Activated CD4-positive, alpha-beta T cell treated with anti-CD3 and anti-CD28 coated beads for 36 hours (primary cell): ENCODE measurements around the gene LIPN. TPM values are rescaled to one million over a fixed set of nuclear protein-coding genes. Genes with fewer than 3 reads are reported as not detected.

ENCODE experiments used
- ATAC-seq: fragments of 200-7000 bp; cut with Tn5 transposase; one replicate; pipeline ENCODE4 v1.10.0; 2021; ENCODE audit warnings: mild to moderate bottlenecking, moderate library complexity
- CTCF ChIA-PET: fragments of 350-600 bp; sonication (Branson Sonifier 250); formaldehyde crosslinking; loops from one replicate; lab custom pipeline; 2021; ENCODE audit warnings: antibody characterized with exemption; lab: Charles Lee
- POLR2A ChIA-PET: fragments of 350-600 bp; sonication (Branson Sonifier 250); formaldehyde crosslinking; loops from one replicate; lab custom pipeline; 2021; ENCODE audit warnings: antibody characterized with exemption, inconsistent platforms; lab: Charles Lee
- DNase-seq: peaks from one replicate; pipeline ENCODE4 v3.0.0-alpha.2; 2020
- H3K27ac Mint-ChIP-seq: one replicate; pipeline ENCODE4 v1.8.0; 2021; ENCODE audit warnings: mixed read lengths
- H3K27me3 Mint-ChIP-seq: one replicate; pipeline ENCODE4 v1.8.0; 2021; ENCODE audit warnings: mixed read lengths
- H3K36me3 Mint-ChIP-seq: one replicate; pipeline ENCODE4 v1.8.0; 2021; ENCODE audit warnings: low read depth, mixed read lengths
- H3K4me1 Mint-ChIP-seq: one replicate; pipeline ENCODE4 v1.8.0; 2021; ENCODE audit warnings: mixed read lengths
- H3K4me3 Mint-ChIP-seq: one replicate; pipeline ENCODE4 v1.8.0; 2021; ENCODE audit warnings: mild to moderate bottlenecking, moderate library complexity, mixed read lengths
- H3K9me3 Mint-ChIP-seq: one replicate; pipeline ENCODE4 v1.8.0; 2021; ENCODE audit warnings: low read depth, mixed read lengths
- intact Hi-C, 2 experiments: fragments of 100-400 bp; cut with DNase I in 1 of 2; cut with micrococcal nuclease in 1 of 2; formaldehyde crosslinking; loops; one replicate each; pipeline versions ENCODE4 v1.14.2 to v1.15.1; 2022 to 2024; cut with DNase I, micrococcal nuclease
- total RNA-seq, 2 experiments: library from RNA; stranded (reverse); gene quantifications; one replicate each; pipeline ENCODE4 v1.2.3, GENCODE V29; 2021

LIPN gene
- total RNA-seq, 2 experiments from 2014 or later = not detected

DNA sequence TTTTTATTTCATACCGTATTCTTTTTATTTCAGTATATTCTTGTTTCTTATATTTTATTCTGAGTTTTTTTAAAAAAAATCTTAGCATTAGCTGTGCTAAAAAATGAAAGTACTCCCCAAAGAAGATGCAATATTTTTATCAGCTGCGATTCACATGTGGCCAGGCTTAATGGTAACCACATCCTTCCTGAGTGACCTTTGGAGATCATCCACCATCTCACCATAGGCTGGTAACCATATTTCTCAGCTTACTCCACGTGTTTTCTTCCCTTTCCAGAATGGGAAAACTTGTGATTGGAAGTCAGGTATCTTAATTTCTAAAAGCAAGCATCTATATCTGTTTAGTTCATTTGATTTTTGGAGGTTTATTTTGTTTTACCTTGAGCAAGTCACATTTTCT is 23.9 kb downstream of the LIPN start:
- POLR2A ChIA-PET = no interaction called here
- no peaks in the 10 kb centered on the region for H3K4me1 Mint-ChIP-seq
- intact Hi-C loops = no loop called here
- no peak overlapping the region for H3K27ac Mint-ChIP-seq
- no peaks in the 10 kb centered on the region for H3K9me3 Mint-ChIP-seq
- DNase-seq = no peak
- H3K4me3 Mint-ChIP-seq = no peak overlapping the region
- no peak for ATAC-seq
- CTCF ChIA-PET = no interaction called here
- H3K27me3 Mint-ChIP-seq = peaks cover 3% of the 10 kb centered on the region
- no peaks in the 10 kb centered on the region for H3K36me3 Mint-ChIP-seq

DNA sequence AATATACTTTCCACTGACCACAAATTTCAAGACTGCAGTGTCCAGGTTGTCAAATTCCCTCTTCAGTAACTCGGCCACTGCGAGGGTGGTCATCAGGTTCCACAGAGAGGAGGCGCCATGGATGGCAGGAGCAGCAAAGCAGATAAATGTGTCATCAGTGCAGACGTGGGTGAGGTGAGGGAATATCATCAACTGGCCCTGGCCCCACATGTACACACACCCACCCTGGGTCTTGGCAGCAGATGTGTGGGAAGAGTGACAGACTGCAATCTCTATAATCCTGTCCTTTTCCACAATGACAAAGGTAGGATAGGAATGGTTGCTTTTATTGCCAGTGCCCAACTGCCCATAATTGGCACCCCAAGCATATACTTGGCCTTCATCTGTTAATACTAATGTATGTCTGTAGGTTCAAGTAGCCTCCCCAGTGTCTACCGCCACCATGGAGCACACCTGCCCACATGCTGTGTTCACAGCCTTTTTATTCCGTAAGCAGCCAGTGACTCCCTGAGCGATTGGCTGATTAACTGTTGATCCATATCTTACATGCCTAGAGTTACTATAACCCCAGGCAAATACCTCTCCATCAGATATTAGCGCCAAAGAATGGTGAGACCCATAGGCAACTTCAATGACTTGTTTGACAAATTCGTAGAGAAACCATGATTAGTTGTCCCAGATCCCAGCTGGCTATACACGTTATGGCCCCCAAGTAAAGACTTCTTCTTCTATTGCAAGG is 26.4 kb downstream of the LIPN start:
- Mint-ChIP-seq H3K4me1 (no peaks in the 10 kb centered on the region), H3K27me3 (peaks cover 2% of the 10 kb centered on the region), H3K4me3 (no peak overlapping the region), H3K27ac (no peak overlapping the region), H3K36me3 (no peaks in the 10 kb centered on the region), H3K9me3 (no peaks in the 10 kb centered on the region)
- no peak for DNase-seq
- CTCF ChIA-PET = interaction anchor here (0.9 kb wide), 1 partner anchor 381 kb away, joined by 3 read pairs; no protein-coding TSS in a partner anchor
- POLR2A ChIA-PET = no interaction called here
- no peak for ATAC-seq
- intact Hi-C loops = no loop called here

- ChIA-PET CTCF (interaction anchor here (0.9 to 1.6 kb wide), 4 partner anchors 23 to 382 kb away, joined by 3 to 4 read pairs (median 3); no protein-coding TSS in a partner anchor), POLR2A (no interaction called here)
- no peak overlapping the region for H3K4me3 Mint-ChIP-seq
These were observed 27.6 kb downstream of the LIPN start for GRCh38 chr10:88787463-88787862.

DNA sequence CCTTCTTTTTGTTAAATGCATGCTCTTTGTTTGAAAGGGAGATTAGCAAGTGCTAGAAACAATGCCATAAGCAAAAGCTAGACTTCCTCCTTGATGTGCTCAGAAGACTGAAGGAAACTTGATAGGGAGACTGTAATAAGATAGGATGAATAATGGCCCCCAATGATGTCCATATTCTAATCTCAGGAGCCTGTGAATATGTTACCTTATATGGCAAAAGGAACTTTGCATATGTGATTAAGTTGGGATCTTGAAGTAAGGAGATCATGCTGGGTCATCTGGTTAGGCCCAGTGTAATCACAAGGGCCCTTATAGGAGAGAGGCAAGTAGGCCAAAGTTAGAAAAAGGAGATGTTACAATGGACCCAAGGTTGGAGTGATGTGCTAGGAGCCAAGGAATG is 29.1 kb downstream of the LIPN start:
- H3K4me3 Mint-ChIP-seq = no peak overlapping the region
- POLR2A ChIA-PET = no interaction called here
- CTCF ChIA-PET = no interaction called here
- H3K9me3 Mint-ChIP-seq = peaks cover 2% of the 10 kb centered on the region
- intact Hi-C loops = no loop called here
- no peaks in the 10 kb centered on the region for H3K36me3 Mint-ChIP-seq
- ATAC-seq (no peak), DNase-seq (no peak)
- H3K27me3 Mint-ChIP-seq = no peaks in the 10 kb centered on the region
- H3K27ac Mint-ChIP-seq = no peak overlapping the region
- H3K4me1 Mint-ChIP-seq = peaks cover 13% of the 10 kb centered on the region

More at GRCh38 chr10:88787463-88787862, 27.6 kb downstream of the LIPN start:
- Mint-ChIP-seq H3K36me3 (no peaks in the 10 kb centered on the region), H3K9me3 (no peaks in the 10 kb centered on the region), H3K27me3 (no peaks in the 10 kb centered on the region), H3K27ac (no peak overlapping the region), H3K4me1 (peaks cover under 1% of the 10 kb centered on the region)
- ATAC-seq (no peak), DNase-seq (no peak)
- intact Hi-C loops = no loop called here

DNA sequence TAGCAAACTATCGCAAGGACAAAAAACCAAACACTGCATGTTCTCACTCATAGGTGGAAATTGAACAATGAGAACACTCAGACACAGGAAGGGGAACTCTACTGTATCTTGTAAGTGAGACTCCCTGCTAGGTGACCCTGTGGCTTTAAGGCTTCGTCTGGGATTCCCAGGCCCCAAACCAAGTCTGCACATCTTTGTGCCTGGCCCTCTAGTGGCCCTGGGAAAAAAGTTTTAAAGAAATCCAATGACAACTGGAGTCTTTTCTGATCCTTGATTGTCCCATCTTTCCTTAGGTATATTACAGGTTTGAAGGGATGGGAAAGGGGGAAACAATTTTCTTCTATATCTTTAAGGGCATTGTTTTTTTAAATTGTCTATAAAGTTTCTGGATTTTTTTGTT is 32.1 kb downstream of the LIPN start:
- ATAC-seq (no peak), DNase-seq (peak; percentile 26)
- H3K9me3 Mint-ChIP-seq = peaks cover 2% of the 10 kb centered on the region
- no peak overlapping the region for H3K27ac Mint-ChIP-seq
- no peak overlapping the region for H3K4me3 Mint-ChIP-seq
- ChIA-PET POLR2A (no interaction called here), CTCF (interaction anchor here (0.8 to 1.1 kb wide), 3 partner anchors 44 to 120 kb away, joined by 3 to 5 read pairs (median 3); no protein-coding TSS in a partner anchor)
- peaks cover 22% of the 10 kb centered on the region for H3K4me1 Mint-ChIP-seq
- no peaks in the 10 kb centered on the region for H3K36me3 Mint-ChIP-seq
- intact Hi-C loops = loop anchor here (5.0 to 10.0 kb wide), 4 partner anchors 35 to 1030 kb away; no protein-coding TSS in a partner anchor
- peaks cover 7% of the 10 kb centered on the region for H3K27me3 Mint-ChIP-seq

- intact Hi-C loops = loop anchor here (1.0 to 10.0 kb wide), 6 partner anchors 35 to 1030 kb away; no protein-coding TSS in a partner anchor
- Mint-ChIP-seq H3K27me3 (peaks cover 12% of the 10 kb centered on the region), H3K9me3 (peaks cover 2% of the 10 kb centered on the region), H3K4me1 (peaks cover 22% of the 10 kb centered on the region), H3K36me3 (no peaks in the 10 kb centered on the region), H3K4me3 (no peak overlapping the region), H3K27ac (no peak overlapping the region)
- no peak for ATAC-seq
- no peak for DNase-seq
- ChIA-PET CTCF (no interaction called here), POLR2A (no interaction called here)
These were observed 32.8 kb downstream of the LIPN start for GRCh38 chr10:88792661-88793060.

DNA sequence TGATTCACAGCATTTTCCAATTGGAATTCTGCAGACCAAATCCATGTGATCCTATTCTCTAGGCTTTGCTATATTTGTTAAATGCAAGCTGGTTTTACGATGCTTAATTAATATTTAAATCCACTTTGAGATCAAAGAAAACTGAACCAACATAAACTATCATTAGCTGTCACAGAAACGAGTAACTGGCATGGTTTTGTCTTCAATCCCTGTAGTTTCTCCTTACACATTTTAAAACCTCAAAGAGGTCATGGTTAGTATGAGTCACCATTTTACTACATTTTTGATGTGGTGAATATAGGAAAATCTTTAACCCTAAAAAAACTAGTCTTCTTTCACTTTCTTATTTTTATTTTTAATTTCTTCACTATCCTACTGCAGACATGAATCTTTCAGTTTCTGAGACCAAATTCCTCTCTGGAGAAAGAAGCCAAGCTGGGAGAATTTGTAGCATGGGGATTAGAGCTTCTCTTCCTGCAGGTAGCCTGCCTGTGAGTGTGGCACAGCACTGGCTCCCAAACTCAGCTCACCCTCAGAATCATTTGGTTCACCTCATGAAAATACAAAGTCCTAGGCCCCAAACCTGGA is 34.0 kb downstream of the LIPN start:
- ATAC-seq (peak; percentile 85), DNase-seq (no peak)
- Mint-ChIP-seq H3K27ac (no peak overlapping the region), H3K4me3 (no peak overlapping the region), H3K27me3 (peaks cover 21% of the 10 kb centered on the region), H3K9me3 (peaks cover 2% of the 10 kb centered on the region), H3K36me3 (no peaks in the 10 kb centered on the region), H3K4me1 (peaks cover 22% of the 10 kb centered on the region)
- intact Hi-C loops = loop anchor here (1.0 to 10.0 kb wide), 8 partner anchors 31 to 1032 kb away; no protein-coding TSS in a partner anchor
- ChIA-PET POLR2A (interaction anchor here (0.9 kb wide), 1 partner anchor 38 kb away, joined by 6 read pairs; no protein-coding TSS in a partner anchor), CTCF (interaction anchor here (0.9 to 1.4 kb wide), 5 partner anchors 12 to 139 kb away, joined by 3 to 5 read pairs (median 3); no protein-coding TSS in a partner anchor)

DNA sequence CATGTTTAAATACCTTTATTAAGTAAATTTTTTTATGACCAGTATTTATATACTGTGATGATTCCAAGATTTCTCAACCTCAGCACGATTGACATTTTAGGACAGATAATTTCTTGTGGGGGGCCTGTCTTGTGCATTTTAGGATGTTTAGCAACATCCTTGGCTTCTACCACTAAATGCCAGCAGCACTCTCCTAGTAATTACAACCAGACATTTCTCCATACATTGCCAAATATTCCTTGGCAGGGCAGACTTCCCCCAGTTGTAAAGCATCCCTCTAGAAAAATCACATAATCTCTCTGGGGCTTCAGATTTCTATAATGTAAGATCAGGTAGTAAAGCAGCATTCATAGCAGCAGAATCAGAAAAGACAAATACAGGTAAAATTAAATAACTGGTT is 34.9 kb downstream of the LIPN start:
- no peak overlapping the region for H3K27ac Mint-ChIP-seq
- CTCF ChIA-PET = interaction anchor here (1.4 kb wide), 2 partner anchors 11 to 107 kb away, joined by 3 to 5 read pairs; no protein-coding TSS in a partner anchor
- no peaks in the 10 kb centered on the region for H3K36me3 Mint-ChIP-seq
- intact Hi-C loops = loop anchor here (1.0 to 10.0 kb wide), 6 partner anchors 31 to 1032 kb away; no protein-coding TSS in a partner anchor
- DNase-seq (no peak), ATAC-seq (no peak)
- POLR2A ChIA-PET = no interaction called here
- peaks cover 2% of the 10 kb centered on the region for H3K9me3 Mint-ChIP-seq
- H3K4me1 Mint-ChIP-seq = peaks cover 22% of the 10 kb centered on the region
- no peak overlapping the region for H3K4me3 Mint-ChIP-seq
- H3K27me3 Mint-ChIP-seq = peaks cover 21% of the 10 kb centered on the region

- peak; percentile 94 for ATAC-seq
- CTCF ChIA-PET = interaction anchor here (0.6 to 1.2 kb wide), 4 partner anchors 9 to 132 kb away, joined by 3 to 4 read pairs (median 3); no protein-coding TSS in a partner anchor
- POLR2A ChIA-PET = no interaction called here
- Mint-ChIP-seq H3K4me3 (no peak overlapping the region), H3K27ac (no peak overlapping the region), H3K36me3 (no peaks in the 10 kb centered on the region), H3K9me3 (no peaks in the 10 kb centered on the region), H3K27me3 (peaks cover 26% of the 10 kb centered on the region), H3K4me1 (peaks cover 12% of the 10 kb centered on the region)
- intact Hi-C loops = no loop called here
- peak; percentile 51 for DNase-seq
These were observed 40.6 kb downstream of the LIPN start for GRCh38 chr10:88800152-88801125.

DNA sequence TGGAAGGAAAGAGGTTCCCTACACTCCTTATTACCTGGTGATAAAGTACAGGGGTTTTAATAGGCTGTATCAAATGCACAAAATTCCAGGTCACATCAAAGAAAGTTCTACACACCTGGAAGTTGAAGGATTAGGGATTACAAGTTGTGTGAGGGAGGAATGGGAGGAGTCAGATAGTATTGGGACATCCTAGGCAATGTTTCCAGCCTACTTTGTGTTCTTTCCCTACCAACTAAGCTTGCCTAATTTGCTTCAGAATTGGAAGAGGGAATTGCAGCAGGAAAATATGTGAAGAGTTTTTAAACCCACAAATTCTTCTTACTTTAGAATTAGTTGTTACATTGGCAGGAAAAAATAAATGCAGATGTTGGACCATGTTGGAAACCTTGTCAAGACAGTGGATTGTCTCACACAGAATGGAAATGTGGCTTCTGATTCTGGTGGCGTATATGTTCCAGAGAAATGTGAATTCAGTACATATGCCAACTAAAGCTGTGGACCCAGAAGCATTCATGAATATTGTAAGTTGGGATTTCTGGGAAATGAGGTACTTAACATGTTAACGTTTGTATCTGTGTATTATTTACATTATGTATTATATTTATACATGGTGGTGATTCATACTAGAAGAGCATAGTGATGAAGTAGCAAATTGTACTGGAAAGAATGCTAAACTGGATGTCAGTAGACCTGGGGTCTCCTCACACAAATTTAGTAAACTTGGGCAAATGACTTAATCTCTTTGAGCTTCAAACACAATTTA is 42.9 kb downstream of the LIPN start, which contains the start of gene LIPM:
Gene LIPM (plus strand): TSS at position 208 of the 763 bp plus-strand sequence. CDS start 167 bp downstream, at position 375.
- Mint-ChIP-seq H3K4me1 (peaks cover 12% of the 10 kb centered on the region), H3K36me3 (no peaks in the 10 kb centered on the region), H3K27me3 (peaks cover 16% of the 10 kb centered on the region), H3K9me3 (no peaks in the 10 kb centered on the region), H3K27ac (no peak within 1 kb of the TSS), H3K4me3 (no peak within 1 kb of the TSS)
- intact Hi-C loops = no loop called here
- CTCF ChIA-PET = interaction anchor here (1.0 kb wide), 1 partner anchor 74 kb away, joined by 4 read pairs; no protein-coding TSS in a partner anchor
- DNase-seq (no peak), ATAC-seq (no peak)
- POLR2A ChIA-PET = no interaction called here
